NCI-H748 treated with DMSO at 0.1 percent for 48 hours (cell line): ENCODE data around the gene HIVEP1.

ENCODE experiments used
- DNase-seq: peaks from one replicate; lab custom pipeline; 2025; lab: John Stamatoyannopoulos, UW

The HIVEP1 gene

GRCh38 chr6:12020187-12020791 is 8.2 kb downstream of the HIVEP1 start:
- no peak for DNase-seq

- no peak for DNase-seq
Observed at GRCh38 chr6:12022481-12022880, 10.4 kb downstream of the HIVEP1 start.

- no peak for DNase-seq
Observed at GRCh38 chr6:12022953-12023388, 10.9 kb downstream of the HIVEP1 start.

GRCh38 chr6:12024216-12024615 is 12.1 kb downstream of the HIVEP1 start:
- DNase-seq = no peak

GRCh38 chr6:12024699-12025434 is 12.8 kb downstream of the HIVEP1 start:
- DNase-seq = no peak

GRCh38 chr6:12026120-12026519 is 14.0 kb downstream of the HIVEP1 start:
- DNase-seq = no peak

- no peak for DNase-seq
Observed at GRCh38 chr6:12026833-12027232, 14.7 kb downstream of the HIVEP1 start.

GRCh38 chr6:12028213-12028612 is 16.1 kb downstream of the HIVEP1 start:
- DNase-seq = no peak

GRCh38 chr6:12029979-12030737 is 18.0 kb downstream of the HIVEP1 start:
- DNase-seq = no peak

- no peak for DNase-seq
Observed at GRCh38 chr6:12030993-12031550, 19.0 kb downstream of the HIVEP1 start.

GRCh38 chr6:12032783-12033573 is 20.9 kb downstream of the HIVEP1 start:
- DNase-seq = no peak

- no peak for DNase-seq
Observed at GRCh38 chr6:12033770-12034169, 21.7 kb downstream of the HIVEP1 start.

- no peak for DNase-seq
Observed at GRCh38 chr6:12034349-12034748, 22.2 kb downstream of the HIVEP1 start.

- no peak for DNase-seq
Observed at GRCh38 chr6:12034837-12035236, 22.7 kb downstream of the HIVEP1 start.

- DNase-seq = no peak
Observed at GRCh38 chr6:12036766-12037165, 24.7 kb downstream of the HIVEP1 start.

GRCh38 chr6:12037798-12038197 is 25.7 kb downstream of the HIVEP1 start:
- DNase-seq = no peak

- DNase-seq = no peak
Observed at GRCh38 chr6:12039540-12040459, 27.7 kb downstream of the HIVEP1 start.

GRCh38 chr6:12047304-12047703 is 35.2 kb downstream of the HIVEP1 start:
- DNase-seq = no peak

- no peak for DNase-seq
Observed at GRCh38 chr6:12047792-12048432, 35.8 kb downstream of the HIVEP1 start.

- no peak for DNase-seq
Observed at GRCh38 chr6:12048609-12049008, 36.5 kb downstream of the HIVEP1 start.
